ENCODE measurements around the gene CNGA3. TPM values are rescaled to one million over a fixed set of nuclear protein-coding genes. Genes with fewer than 3 reads are reported as not detected.

Gene CNGA3
- total RNA-seq, 1 experiment from 2014 or later, result not detected

- BruUV-seq (replicated peaks), result no TSS peak
- Mint-ChIP-seq H3K4me1 (ENCODE audit: low read depth, unreplicated experiment) (no peaks in the 10 kb centered on the region), H3K27ac (ENCODE audit: unreplicated experiment) (no peak overlapping the region), H3K9me3 (ENCODE audit: low read depth, unreplicated experiment) (no peaks in the 10 kb centered on the region), H3K36me3 (ENCODE audit: insufficient read depth, unreplicated experiment) (no peaks in the 10 kb centered on the region), H3K4me3 (ENCODE audit: low read depth, unreplicated experiment) (no peak overlapping the region), H3K27me3 (ENCODE audit: unreplicated experiment) (peaks cover 50% of the 10 kb centered on the region)
- DNase-seq, result no peak
- intact Hi-C loops (cut with micrococcal nuclease; ENCODE audit: unreplicated experiment), result no loop called here
- no peak for TF ChIP-seq CTCF (IDR thresholded peaks at IDR 0.05; ENCODE audit: unreplicated experiment)
- CTCF ChIA-PET, result no interaction called here
Measured at GRCh38 chr2:98403878-98404277, 57.6 kb downstream of the CNGA3 start.

DNA sequence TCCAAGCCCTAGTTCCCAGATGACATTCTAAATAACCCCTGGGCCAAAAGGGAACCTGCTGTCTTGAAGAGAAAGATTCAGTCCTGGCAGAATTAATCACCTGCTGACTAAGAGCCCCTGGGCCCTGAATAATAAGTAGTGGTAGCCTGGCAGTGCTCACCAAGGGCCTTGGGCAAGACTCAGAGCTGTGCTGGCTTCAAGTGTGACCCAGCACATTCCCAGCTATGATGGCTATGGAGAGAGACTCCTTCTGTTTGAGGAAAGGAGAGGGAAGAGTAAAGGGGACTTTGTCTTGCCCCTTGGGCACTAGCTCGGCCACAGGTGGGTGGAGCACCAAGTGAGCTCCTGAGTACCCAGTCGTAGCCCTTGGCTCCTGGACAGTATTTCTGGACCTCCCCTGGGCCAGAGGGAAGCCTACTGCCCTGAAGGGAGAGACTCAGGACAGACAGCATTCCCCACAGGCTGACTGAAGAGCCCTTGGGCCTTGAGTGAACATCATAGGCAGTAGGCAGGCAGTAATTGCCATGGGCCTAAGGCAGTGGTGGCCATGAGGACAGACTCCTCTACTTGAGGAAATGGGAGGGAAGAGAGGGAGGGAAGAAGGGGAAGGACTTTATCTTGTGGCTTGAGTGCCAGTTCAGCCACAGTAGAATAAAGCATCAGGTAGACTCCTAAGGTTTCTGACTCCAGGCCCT lies 58.4 kb downstream of the CNGA3 start:
- no peaks in the 10 kb centered on the region for H3K9me3 Mint-ChIP-seq (ENCODE audit: low read depth, unreplicated experiment)
- CTCF ChIA-PET, result no interaction called here
- BruUV-seq (replicated peaks), result no TSS peak
- H3K27ac Mint-ChIP-seq (ENCODE audit: unreplicated experiment), result no peak overlapping the region
- no peak overlapping the region for H3K4me3 Mint-ChIP-seq (ENCODE audit: low read depth, unreplicated experiment)
- DNase-seq, result no peak
- intact Hi-C loops (cut with micrococcal nuclease; ENCODE audit: unreplicated experiment), result no loop called here
- peaks cover 42% of the 10 kb centered on the region for H3K27me3 Mint-ChIP-seq (ENCODE audit: unreplicated experiment)
- no peaks in the 10 kb centered on the region for H3K36me3 Mint-ChIP-seq (ENCODE audit: insufficient read depth, unreplicated experiment)
- no peaks in the 10 kb centered on the region for H3K4me1 Mint-ChIP-seq (ENCODE audit: low read depth, unreplicated experiment)
- no peak for TF ChIP-seq CTCF (IDR thresholded peaks at IDR 0.05; ENCODE audit: unreplicated experiment)

GRCh38 chr2:98405301-98405700 lies 59.0 kb downstream of the CNGA3 start:
- Mint-ChIP-seq H3K9me3 (ENCODE audit: low read depth, unreplicated experiment) (no peaks in the 10 kb centered on the region), H3K4me3 (ENCODE audit: low read depth, unreplicated experiment) (no peak overlapping the region), H3K27me3 (ENCODE audit: unreplicated experiment) (peaks cover 36% of the 10 kb centered on the region), H3K36me3 (ENCODE audit: insufficient read depth, unreplicated experiment) (no peaks in the 10 kb centered on the region), H3K27ac (ENCODE audit: unreplicated experiment) (no peak overlapping the region), H3K4me1 (ENCODE audit: low read depth, unreplicated experiment) (no peaks in the 10 kb centered on the region)
- BruUV-seq (replicated peaks), result no TSS peak
- DNase-seq, result no peak
- no peak for TF ChIP-seq CTCF (IDR thresholded peaks at IDR 0.05; ENCODE audit: unreplicated experiment)
- CTCF ChIA-PET, result no interaction called here
- intact Hi-C loops (cut with micrococcal nuclease; ENCODE audit: unreplicated experiment), result no loop called here

DNA sequence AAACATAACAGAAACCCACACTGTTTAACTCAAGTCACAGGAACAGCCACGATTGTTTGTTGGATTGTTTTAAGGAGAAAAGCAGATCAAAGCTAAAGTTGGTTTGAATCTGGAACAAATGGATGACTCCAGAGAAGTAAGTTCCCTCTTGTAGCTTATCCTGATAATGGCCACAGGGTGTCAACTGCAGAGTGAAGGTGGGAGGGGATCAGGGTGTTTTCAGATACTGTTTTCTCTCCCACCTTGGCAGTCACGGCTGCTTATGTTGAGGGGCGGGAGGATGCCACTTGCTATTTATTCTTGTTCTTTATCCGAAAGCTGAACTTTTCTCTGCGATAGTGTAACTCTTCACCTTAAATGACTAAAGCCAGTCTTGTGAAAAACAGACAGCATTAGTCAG lies 61.9 kb downstream of the CNGA3 start:
- intact Hi-C loops (cut with micrococcal nuclease; ENCODE audit: unreplicated experiment), result no loop called here
- Mint-ChIP-seq H3K9me3 (ENCODE audit: low read depth, unreplicated experiment) (no peaks in the 10 kb centered on the region), H3K4me3 (ENCODE audit: low read depth, unreplicated experiment) (no peak overlapping the region), H3K4me1 (ENCODE audit: low read depth, unreplicated experiment) (no peaks in the 10 kb centered on the region), H3K36me3 (ENCODE audit: insufficient read depth, unreplicated experiment) (no peaks in the 10 kb centered on the region), H3K27ac (ENCODE audit: unreplicated experiment) (no peak overlapping the region), H3K27me3 (ENCODE audit: unreplicated experiment) (peaks cover 13% of the 10 kb centered on the region)
- TF ChIP-seq CTCF (IDR thresholded peaks at IDR 0.05; ENCODE audit: unreplicated experiment), result no peak
- no peak for DNase-seq
- no TSS peak for BruUV-seq (replicated peaks)
- CTCF ChIA-PET, result no interaction called here

Measured in Calu3 (cell line).